ENCODE measurements around the gene DAPL1.

GRCh38 chr2:158756331-158756730 lies 38.8 kb upstream of the DAPL1 start:
- no peak for TF ChIP-seq KLF10 (tag by site-specific recombination; IDR thresholded peaks at IDR 0.05)
- TF ChIP-seq ZNF214 (tag by site-specific recombination; IDR thresholded peaks at IDR 0.05; ENCODE audit: borderline replicate concordance), result no peak
- TF ChIP-seq KLF17 (tag by site-specific recombination; IDR thresholded peaks at IDR 0.05), result no peak
- TF ChIP-seq ZNF121 (tag by site-specific recombination; IDR thresholded peaks at IDR 0.05), result no peak
- no peak for TF ChIP-seq CTCF (tag by site-specific recombination; IDR thresholded peaks at IDR 0.05)
- TF ChIP-seq ZNF449 (tag by site-specific recombination; IDR thresholded peaks at IDR 0.05), result no peak
- no peak for TF ChIP-seq ZNF169 (tag by site-specific recombination; IDR thresholded peaks at IDR 0.05)
- TF ChIP-seq MEIS1 (CRISPR knock-in tag; IDR thresholded peaks at IDR 0.05; ENCODE audit: borderline replicate concordance), result no peak
- TF ChIP-seq GLIS1 (tag by site-specific recombination; IDR thresholded peaks at IDR 0.05), result no peak
